Urothelium cell line (cell line): ENCODE results near the gene DGCR8.
A peak's percentile ranks its signal among the peaks of the same experiment; 100 is the strongest.

Experiments used
- DNase-seq: peaks from one replicate; pipeline ENCODE4 v3.0.0; 2011; ENCODE audit warnings: low spot score, mixed read lengths
- FAIRE-seq: peaks from 2 replicates; lab custom pipeline; 2011; peaks lifted over from hg19 to GRCh38; lab: Jason Lieb, UNC

DGCR8 gene

GRCh38 chr22:20089226-20089976 is 9.4 kb downstream of the DGCR8 start:
- FAIRE-seq = peak; percentile 82
- DNase-seq = no peak

GRCh38 chr22:20089977-20090729 is 10.1 kb downstream of the DGCR8 start:
- FAIRE-seq (no peak), DNase-seq (no peak)

- no peak for FAIRE-seq
Measured at GRCh38 chr22:20090730-20091240, 10.7 kb downstream of the DGCR8 start.

GRCh38 chr22:20091690-20092476 is 11.8 kb downstream of the DGCR8 start:
- FAIRE-seq (peak; percentile 74), DNase-seq (no peak)

More at GRCh38 chr22:20090730-20091240, 10.7 kb downstream of the DGCR8 start:
- no peak for DNase-seq

DNA sequence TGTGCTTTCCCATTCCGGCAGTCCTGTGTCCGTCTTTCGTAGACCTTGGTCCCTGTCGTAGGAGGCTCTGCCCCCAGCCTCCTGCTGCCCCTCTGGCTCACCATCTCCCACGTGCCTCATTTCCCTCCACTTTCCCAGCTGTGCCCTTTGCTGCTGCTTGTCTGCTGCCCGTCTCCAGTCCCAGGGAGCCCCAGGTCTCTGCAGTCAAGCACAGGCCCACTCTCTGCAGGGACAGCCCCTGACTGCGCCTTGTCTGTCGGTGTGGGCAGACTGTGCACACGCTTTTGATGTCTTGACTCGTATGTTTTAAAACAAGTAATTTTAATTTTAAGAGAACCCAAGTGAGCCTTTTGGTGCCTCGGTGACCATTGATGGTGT is 12.4 kb downstream of the DGCR8 start:
- FAIRE-seq = no peak

GRCh38 chr22:20093418-20094196 is 13.6 kb downstream of the DGCR8 start:
- FAIRE-seq (peak; percentile 40), DNase-seq (no peak)

More for the DNA sequence above, 12.4 kb downstream of the DGCR8 start:
- DNase-seq = no peak

- no peak for FAIRE-seq
- no peak for DNase-seq
Measured at GRCh38 chr22:20094197-20094807, 14.3 kb downstream of the DGCR8 start.

- DNase-seq (no peak), FAIRE-seq (no peak)
Measured at GRCh38 chr22:20095521-20095920, 15.5 kb downstream of the DGCR8 start.

- DNase-seq (no peak), FAIRE-seq (no peak)
Measured at GRCh38 chr22:20096574-20097420, 16.8 kb downstream of the DGCR8 start.

GRCh38 chr22:20099099-20099711 is 19.2 kb downstream of the DGCR8 start:
- FAIRE-seq = no peak
- DNase-seq = no peak

DNA sequence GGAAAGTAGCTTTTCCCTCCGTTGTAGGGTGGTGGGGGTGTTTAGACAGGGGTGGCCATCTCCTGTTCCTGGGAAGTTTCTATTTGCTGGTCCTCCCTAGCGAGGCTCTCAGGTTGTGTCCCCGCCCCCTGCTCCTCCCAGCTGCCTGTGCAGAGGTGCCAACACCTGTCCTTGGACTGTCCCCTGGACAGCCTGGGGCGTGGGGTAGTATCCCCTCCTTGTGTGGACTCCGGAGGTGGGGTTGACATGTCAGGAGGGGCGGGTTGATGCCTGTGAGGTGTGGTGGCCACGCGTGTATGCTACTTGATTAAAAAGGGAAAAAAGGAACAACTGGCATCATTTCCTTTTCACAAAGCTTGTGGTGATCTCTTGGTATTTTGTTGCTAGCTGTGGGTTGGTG is 21.6 kb downstream of the DGCR8 start:
- DNase-seq = no peak
- peak; percentile 9 for FAIRE-seq

GRCh38 chr22:20102203-20102780 is 22.3 kb downstream of the DGCR8 start:
- DNase-seq (no peak), FAIRE-seq (peak; percentile 96)

- FAIRE-seq (no peak), DNase-seq (no peak)
Measured at GRCh38 chr22:20105456-20106204, 25.6 kb downstream of the DGCR8 start.

- FAIRE-seq (no peak), DNase-seq (no peak)
Measured at GRCh38 chr22:20106205-20106848, 26.3 kb downstream of the DGCR8 start.

- FAIRE-seq = peak; percentile 77
Measured at GRCh38 chr22:20106849-20107237, 26.8 kb downstream of the DGCR8 start.

DNA sequence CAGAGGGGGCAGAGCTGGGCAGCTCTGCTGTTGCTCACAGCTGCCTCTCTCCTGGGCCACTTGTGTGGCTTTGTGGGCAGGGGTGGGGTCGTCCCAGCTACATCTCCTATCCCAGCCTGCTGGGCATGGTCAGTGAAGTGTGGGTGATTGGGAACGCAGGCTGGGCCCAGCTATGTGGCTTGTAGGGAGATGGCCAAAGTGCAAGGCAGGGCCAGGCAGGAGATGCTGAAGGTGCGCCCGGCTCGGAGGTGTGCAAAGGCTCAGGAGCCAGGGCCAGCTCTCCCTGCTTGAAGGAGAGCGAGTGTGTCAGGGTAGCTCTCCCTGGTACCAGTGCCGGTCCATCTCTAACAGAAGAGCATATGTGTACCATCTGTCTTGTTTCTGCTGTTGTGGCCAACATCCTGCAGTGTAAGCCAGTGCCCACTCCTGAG is 27.4 kb downstream of the DGCR8 start:
- DNase-seq = no peak
- peak; percentile 20 for FAIRE-seq

More at GRCh38 chr22:20106849-20107237, 26.8 kb downstream of the DGCR8 start:
- DNase-seq = no peak
